Pancreas (tissue), 10 donors: ENCODE results near the gene ZBTB20. TPM values are rescaled to one million over a fixed set of nuclear protein-coding genes. Genes with fewer than 3 reads are reported as not detected.
"Not testable (repeated sequence)": the region's sequence is repeated elsewhere in the genome, so short reads cannot be mapped to it uniquely, and the experiment has no call there.

Experiments
- ATAC-seq, 4 donors: fragments of 200-7000 bp; cut with Tn5 transposase; one replicate each; pipeline versions ENCODE4 v1.8.0 to v1.9.1; 2020; ENCODE audit warnings: mild to moderate bottlenecking in 4 of 4, moderate library complexity in 4 of 4
- DNase-seq, 6 donors: peaks; one replicate each; pipeline ENCODE4 v3.0.0-alpha.2; 2020
- FAIRE-seq: peaks from 2 replicates; lab custom pipeline; 2012; peaks lifted over from hg19 to GRCh38; lab: Jason Lieb, UNC
- H3K27ac ChIP-seq, 4 donors: fragments of 200-600 bp; sonication (generic); 1 replicate in 3 of 4; 2 replicates in 1 of 4; pipeline versions ENCODE4 v1.5.0 to v1.8.0; 2020
- H3K27me3 ChIP-seq, 4 donors: fragments of 200-600 bp; one replicate each; pipeline ENCODE4 v1.8.0; 2021
- H3K36me3 ChIP-seq, 3 donors: fragments of 200-600 bp; sonication (generic) in 1 of 3; one replicate each; pipeline versions ENCODE4 v1.5.0 to v1.8.0; 2020 to 2021
- H3K4me1 ChIP-seq, 3 donors: fragments of 200-600 bp; one replicate each; pipeline ENCODE4 v1.8.0; 2021
- H3K4me3 ChIP-seq, 4 donors: fragments of 200-600 bp; sonication (generic) in 2 of 4; one replicate each; pipeline versions ENCODE4 v1.5.0 to v1.8.0; 2020 to 2021
- H3K9me3 ChIP-seq, 4 donors: fragments of 200-600 bp; one replicate each; pipeline ENCODE4 v1.8.0; 2021
- WGBS, 2 donors: extraction: QIAGEN DNeasy Blood & Tissue Kit; methylation state at CpG; one replicate each; pipeline ENCODE4 v1.1.7; 2013; 5-methylcytosine and 5-hydroxymethylcytosine counted together
- intact Hi-C, 3 donors: fragments of 100-400 bp; cut with DNase I; formaldehyde crosslinking; loops; one replicate each; pipeline versions ENCODE4 v1.11.1 to v1.14.2; 2022
- polyA plus RNA-seq, 2 donors: library from polyadenylated mRNA; stranded (reverse); fragments of 200-250 nt; gene quantifications; one replicate each; pipeline ENCODE4 v1.2.3, GENCODE V29; 2013
- total RNA-seq, 6 donors: library from RNA; stranded (reverse); fragmentation: NEBNext Ultra II Directional in 4 of 6; extraction: Animal tissue kit (Norgen Biotek cat#: 25700) in 4 of 6; gene quantifications; one replicate each; pipeline versions ENCODE4 v1.2.1 to v1.2.4, GENCODE V29; 2021 to 2023
- TF ChIP-seq, protein P1 (sequence below), 4 donors: fragments of 200-600 bp; sonication (generic) in 3 of 4; IDR thresholded peaks; one replicate each; pipeline versions ENCODE4 v1.5.0 to v1.8.0; 2021; ENCODE audit warnings: antibody characterized with exemption in 4 of 4
- donor health status: healthy with polysubstance abuse.
- donor health status: DM: no; HTN: no; CAD: no; lungs with moderate emphysema.
- donor health status: DM: no; HTN: no; CAD: no.
- donor health status: control.
- donor health status: control.
- donor health status: Bipolar disorder and iron deficiency.
- donor health status: DM: yes; HTN: yes; CAD: no.
- donor health status: DM: no; HTN: no; CAD: no.
- donor health status: DM: no; HTN: no; CAD: no.
- donor health status: DM: yes; HTN: yes; CAD: no.

The ZBTB20 gene
- total and polyA plus RNA-seq, 8 donors, result 1.3 to 81.5 (median 43.7) TPM

DNA sequence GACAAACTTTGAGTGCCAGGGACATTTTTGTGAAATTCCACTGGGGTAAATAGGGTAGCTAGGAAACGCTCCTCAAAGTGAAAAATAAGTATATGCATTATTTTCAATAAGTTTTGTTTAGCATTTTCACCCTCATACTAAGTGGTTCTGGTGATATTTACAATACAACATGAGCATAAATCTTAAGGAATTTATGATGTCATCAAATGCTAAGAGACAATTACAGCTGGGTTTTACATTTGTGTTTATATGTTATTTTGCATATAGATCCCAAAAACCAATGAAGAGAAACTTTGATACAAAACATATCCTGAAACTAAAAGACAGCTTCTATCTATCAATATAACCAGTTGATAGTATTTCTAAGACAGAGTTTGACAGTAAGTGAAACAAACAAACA, 323.1 kb downstream of the ZBTB20 start:
- intact Hi-C loops, result loop anchor here in 1 of 3 donors (10.0 kb wide), 1 partner anchor 341 kb away; no protein-coding TSS in a partner anchor
- Histone ChIP-seq H3K4me3 (no peak overlapping the region), H3K27me3 (no peaks in the 10 kb centered on the region), H3K36me3 (no peaks in the 10 kb centered on the region), H3K9me3 (no peaks in the 10 kb centered on the region), H3K4me1 (peaks cover 0 to 7% (median 6%) of the 10 kb centered on the region in 3 donors), H3K27ac (no peak overlapping the region)
- FAIRE-seq (no peak), ATAC-seq (no peak), DNase-seq (no peak)
- TF ChIP-seq, protein P1, sequence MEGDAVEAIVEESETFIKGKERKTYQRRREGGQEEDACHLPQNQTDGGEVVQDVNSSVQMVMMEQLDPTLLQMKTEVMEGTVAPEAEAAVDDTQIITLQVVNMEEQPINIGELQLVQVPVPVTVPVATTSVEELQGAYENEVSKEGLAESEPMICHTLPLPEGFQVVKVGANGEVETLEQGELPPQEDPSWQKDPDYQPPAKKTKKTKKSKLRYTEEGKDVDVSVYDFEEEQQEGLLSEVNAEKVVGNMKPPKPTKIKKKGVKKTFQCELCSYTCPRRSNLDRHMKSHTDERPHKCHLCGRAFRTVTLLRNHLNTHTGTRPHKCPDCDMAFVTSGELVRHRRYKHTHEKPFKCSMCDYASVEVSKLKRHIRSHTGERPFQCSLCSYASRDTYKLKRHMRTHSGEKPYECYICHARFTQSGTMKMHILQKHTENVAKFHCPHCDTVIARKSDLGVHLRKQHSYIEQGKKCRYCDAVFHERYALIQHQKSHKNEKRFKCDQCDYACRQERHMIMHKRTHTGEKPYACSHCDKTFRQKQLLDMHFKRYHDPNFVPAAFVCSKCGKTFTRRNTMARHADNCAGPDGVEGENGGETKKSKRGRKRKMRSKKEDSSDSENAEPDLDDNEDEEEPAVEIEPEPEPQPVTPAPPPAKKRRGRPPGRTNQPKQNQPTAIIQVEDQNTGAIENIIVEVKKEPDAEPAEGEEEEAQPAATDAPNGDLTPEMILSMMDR (IDR thresholded peaks at IDR 0.05), result no peak
- WGBS, 2 donors, result 91 to 95% methylated on average over 1 of the region's 1 CpG

DNA sequence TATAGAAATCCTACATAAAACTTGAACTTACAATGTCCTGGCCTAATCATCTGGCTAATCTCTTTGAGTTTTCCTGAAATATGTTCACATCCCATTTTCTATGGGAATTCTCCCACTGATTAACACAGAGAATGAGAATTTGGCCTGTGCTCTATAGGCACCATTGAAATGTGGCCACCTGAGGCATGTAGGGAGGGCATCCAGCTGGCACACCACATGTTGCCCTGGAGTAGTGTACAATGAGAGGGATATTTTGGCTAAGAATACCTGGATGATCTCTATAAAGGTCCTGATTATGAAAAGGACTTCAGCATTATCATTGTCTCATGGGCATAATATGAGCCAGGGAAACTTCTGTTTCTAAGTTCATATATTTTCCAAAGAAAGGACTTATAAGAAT, 324.0 kb downstream of the ZBTB20 start:
- intact Hi-C loops, result loop anchor here in 1 of 3 donors (10.0 kb wide), 1 partner anchor 342 kb away; no protein-coding TSS in a partner anchor
- H3K36me3 ChIP-seq, result no peaks in the 10 kb centered on the region
- H3K4me1 ChIP-seq, result peaks cover 0 to 7% (median 6%) of the 10 kb centered on the region in 3 donors
- H3K4me3 ChIP-seq, result no peak overlapping the region
- TF ChIP-seq, protein P1 (IDR thresholded peaks at IDR 0.05), result no peak
- no peaks in the 10 kb centered on the region for H3K27me3 ChIP-seq
- no peak overlapping the region for H3K27ac ChIP-seq
- DNase-seq (no peak), FAIRE-seq (no peak), ATAC-seq (no peak)
- H3K9me3 ChIP-seq, result no peaks in the 10 kb centered on the region

DNA sequence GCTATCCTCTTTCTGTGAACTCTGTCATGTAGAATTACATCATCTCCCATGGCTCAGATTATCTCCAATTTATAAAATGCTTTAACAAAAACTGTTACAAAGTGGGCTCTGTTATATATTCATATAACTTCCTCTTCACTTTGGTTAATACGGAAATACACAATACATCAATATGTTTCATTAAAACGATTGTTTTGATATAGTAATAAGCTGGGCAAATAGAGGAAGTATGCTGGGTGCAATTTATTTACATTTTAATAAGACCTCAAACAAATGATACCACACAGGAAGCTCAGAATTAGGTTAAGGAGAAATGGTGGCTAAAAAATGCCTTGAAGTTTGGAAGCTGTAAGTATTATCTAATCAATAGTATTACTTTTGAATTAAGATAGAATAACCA, 331.0 kb downstream of the ZBTB20 start:
- FAIRE-seq, result peak; percentile 34
- Histone ChIP-seq H3K36me3 (no peaks in the 10 kb centered on the region), H3K9me3 (no peaks in the 10 kb centered on the region), H3K27ac (no peak overlapping the region), H3K27me3 (no peaks in the 10 kb centered on the region), H3K4me1 (no peaks in the 10 kb centered on the region), H3K4me3 (no peak overlapping the region)
- TF ChIP-seq, protein P1 (IDR thresholded peaks at IDR 0.05), result no peak
- ATAC-seq, result no peak
- DNase-seq, result no peak
- intact Hi-C loops, result no loop called here
- WGBS, 2 donors, result 35 to 39% methylated on average over 2 of the region's 2 CpGs

DNA sequence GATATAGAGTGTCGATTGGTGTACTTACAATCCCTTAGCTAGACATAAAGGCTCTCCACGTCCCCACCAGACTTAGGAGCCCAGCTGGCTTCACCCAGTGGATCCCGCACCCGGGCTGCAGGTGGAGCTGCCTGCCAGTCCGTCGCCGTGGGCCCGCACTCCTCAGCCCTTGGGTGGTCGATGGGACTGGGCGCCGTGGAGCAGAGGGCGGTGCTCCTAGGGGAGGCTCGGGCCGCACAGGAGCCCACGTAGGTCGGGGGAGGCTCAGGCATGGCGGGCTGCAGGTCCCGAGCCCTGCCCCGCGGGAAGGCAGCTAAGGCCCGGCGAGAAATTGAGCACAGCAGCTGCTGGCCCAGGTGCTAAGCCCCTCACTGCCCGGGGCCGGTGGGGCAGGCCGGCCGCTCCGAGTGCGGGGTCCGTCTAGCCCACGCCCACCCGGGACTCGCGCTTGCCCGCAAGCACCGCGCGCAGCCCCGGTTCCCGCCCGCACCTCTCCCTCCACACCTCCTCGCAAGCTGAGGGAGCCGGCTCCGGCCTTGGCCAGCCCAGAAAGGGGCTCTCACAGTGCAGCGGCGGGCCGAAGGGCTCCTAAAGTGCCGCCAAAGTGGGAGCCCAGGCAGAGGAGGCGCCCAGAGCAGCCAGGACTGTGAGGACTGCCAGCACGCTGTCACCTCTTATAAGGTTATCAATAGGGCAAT, 334.4 kb downstream of the ZBTB20 start:
- FAIRE-seq, intact Hi-C loops, ATAC-seq, H3K9me3 ChIP-seq, H3K27me3 ChIP-seq, H3K36me3 ChIP-seq, H3K27ac ChIP-seq, H3K4me1 ChIP-seq, H3K4me3 ChIP-seq: not testable (repeated sequence)
- WGBS, 2 donors, result 94 to 96% methylated on average over 33 to 49 of the region's 49 CpGs
- peak in 3 of 6 donors; percentile 20 to 52 (median 50) for DNase-seq

DNA sequence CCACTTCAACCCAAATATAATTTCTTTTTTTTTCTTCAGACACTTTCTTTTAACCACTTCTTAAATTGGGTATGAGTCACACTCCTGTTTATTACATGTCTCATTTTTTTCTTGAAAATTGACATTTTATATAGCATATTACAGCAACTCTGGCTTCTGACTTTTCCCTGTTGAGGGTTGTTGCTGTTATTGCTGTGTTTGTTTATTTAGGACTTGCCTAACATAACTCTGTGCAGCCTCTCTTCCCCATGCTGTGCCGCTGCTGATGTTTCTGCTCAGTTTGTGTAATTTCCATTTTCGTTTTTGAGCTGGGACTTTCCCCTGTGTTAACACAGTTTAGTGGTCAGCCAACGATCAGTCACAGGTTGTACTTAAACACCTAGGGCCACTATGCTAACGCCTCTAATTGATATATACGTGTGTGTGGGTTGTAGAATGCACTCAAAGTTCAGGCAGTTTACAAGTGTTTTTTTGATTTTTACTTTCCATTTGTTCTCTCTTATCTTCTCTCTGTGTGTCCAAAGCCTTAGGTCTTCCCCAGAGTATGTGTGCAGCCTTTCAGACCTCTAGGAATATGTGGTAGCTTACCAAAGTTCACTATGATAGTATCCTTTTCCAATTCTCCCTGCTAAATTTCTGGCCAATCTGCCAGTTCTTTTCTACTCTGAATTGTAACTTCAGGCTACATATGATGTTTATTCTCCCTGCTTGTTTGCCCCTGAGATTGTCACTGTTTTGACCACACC, 337.2 kb downstream of the ZBTB20 start:
- Histone ChIP-seq H3K27me3 (no peaks in the 10 kb centered on the region), H3K4me3 (no peak overlapping the region), H3K4me1 (no peaks in the 10 kb centered on the region), H3K9me3 (no peaks in the 10 kb centered on the region), H3K27ac (no peak overlapping the region), H3K36me3 (no peaks in the 10 kb centered on the region)
- no peak for FAIRE-seq
- WGBS, 2 donors, result 89 to 93% methylated on average over 5 of the region's 5 CpGs
- intact Hi-C loops, result no loop called here
- peak in 1 of 4 donors; percentile 46 for ATAC-seq
- DNase-seq, result no peak
- TF ChIP-seq, protein P1 (IDR thresholded peaks at IDR 0.05), result no peak
